HG02840 (cell line): ENCODE results near the gene HAUS5.

ENCODE experiments used
- ATAC-seq: cut with Tn5 transposase; IDR thresholded peaks from one replicate; pipeline ENCODE4 v1.9.1; 2021; ENCODE audit warnings: mild to moderate bottlenecking, moderate library complexity, moderate number of reproducible peaks; ENCODE audit not compliant: unreplicated experiment, low FRiP score

The HAUS5 gene

GRCh38 chr19:35607661-35608060 lies 4.9 kb upstream of the HAUS5 start:
- no peak for ATAC-seq

- no peak for ATAC-seq
These were observed 4.3 kb upstream of the HAUS5 start for GRCh38 chr19:35608251-35608650.

GRCh38 chr19:35609851-35610353 lies 2.6 kb upstream of the HAUS5 start:
- ATAC-seq: no peak

GRCh38 chr19:35612224-35612558 lies 344 bp upstream of the HAUS5 start:
- no peak for ATAC-seq

- no peak for ATAC-seq
These were observed 1.0 kb downstream of the HAUS5 start for GRCh38 chr19:35613574-35613973.

GRCh38 chr19:35615036-35615435 lies 2.5 kb downstream of the HAUS5 start:
- ATAC-seq: no peak

- ATAC-seq: no peak
These were observed 6.3 kb downstream of the HAUS5 start for GRCh38 chr19:35618857-35619256.

GRCh38 chr19:35619290-35619923 lies 6.9 kb downstream of the HAUS5 start:
- no peak for ATAC-seq

- no peak for ATAC-seq
These were observed 7.5 kb downstream of the HAUS5 start for GRCh38 chr19:35620001-35620400.

GRCh38 chr19:35621708-35622107 lies 9.2 kb downstream of the HAUS5 start:
- ATAC-seq: no peak

- ATAC-seq: no peak
These were observed 10.2 kb downstream of the HAUS5 start for GRCh38 chr19:35622750-35623149.

GRCh38 chr19:35623327-35624010 lies 10.9 kb downstream of the HAUS5 start:
- no peak for ATAC-seq

- ATAC-seq: no peak
These were observed 15.7 kb downstream of the HAUS5 start for GRCh38 chr19:35628264-35628564.

- ATAC-seq: peak; percentile 97
These were observed 16.2 kb downstream of the HAUS5 start, which contains the start of gene RBM42 for GRCh38 chr19:35628565-35629331. Gene RBM42, plus strand, starts transcription at chr19:35629036. Its CDS starts 118 bp downstream, at chr19:35629154.

GRCh38 chr19:35629332-35629633 lies 16.7 kb downstream of the HAUS5 start:
- peak; percentile 9 for ATAC-seq

- no peak for ATAC-seq
These were observed 21.3 kb downstream of the HAUS5 start for GRCh38 chr19:35633727-35634440.

GRCh38 chr19:35636651-35637050 lies 24.1 kb downstream of the HAUS5 start:
- no peak for ATAC-seq

- ATAC-seq: no peak
These were observed 24.6 kb downstream of the HAUS5 start for GRCh38 chr19:35637165-35637564.

- ATAC-seq: no peak
These were observed 26.7 kb downstream of the HAUS5 start for GRCh38 chr19:35639321-35639639.

GRCh38 chr19:35639863-35640262 lies 27.3 kb downstream of the HAUS5 start:
- no peak for ATAC-seq

- no peak for ATAC-seq
These were observed 29.1 kb downstream of the HAUS5 start, which contains the start of gene ETV2 for GRCh38 chr19:35641515-35642151. Gene ETV2, plus strand, starts transcription at chr19:35641745. Its CDS starts 716 bp downstream, at chr19:35642461.
